Astrocyte of the cerebellum (primary cell): Measurements from ENCODE around the gene DUOX2.

Experiments used
- DNase-seq: peaks from one replicate; pipeline ENCODE4 v3.0.0-alpha.2; 2011; ENCODE audit warnings: low read depth
- H3K4me3 ChIP-seq: 2 replicates; pipeline ENCODE4 v1.5.1; 2011; ENCODE audit warnings: mild to moderate bottlenecking, low read depth, low read length, moderate library complexity
- CTCF ChIP-seq: IDR thresholded peaks from 2 replicates; pipeline ENCODE4 v1.5.1; 2012; ENCODE audit warnings: low read length, low read depth, moderate library complexity, mild to moderate bottlenecking; ENCODE audit errors: missing control alignments
- in situ Hi-C: cut with HindIII; loops from 2 replicates; pipeline ENCODE4 v1.10.0; 2017; ENCODE audit warnings: low sequenced_read_pairs

DUOX2 gene

GRCh38 chr15:45114076-45114750 is at the start of gene DUOX2, which contains the start of gene DUOXA2:
Gene DUOX2 (minus strand): TSS chr15:45114172. CDS start chr15:45113411, 761 bp downstream.
Gene DUOXA2 (plus strand): TSS chr15:45114326. CDS start chr15:45114606, 280 bp downstream.
- no peak for TF ChIP-seq CTCF
- in situ Hi-C loops, result no loop called here
- H3K4me3 ChIP-seq, result no peak within 1 kb of the TSS
- DNase-seq, result no peak

GRCh38 chr15:45163508-45163856 is 49.5 kb upstream of the DUOX2 start:
- in situ Hi-C loops, result loop anchor here (10.0 kb wide), 1 partner anchor 241 kb away; a partner anchor contains a TSS
- TF ChIP-seq CTCF, result no peak
- H3K4me3 ChIP-seq, result no peak overlapping the region
- DNase-seq, result no peak

GRCh38 chr15:45162771-45163507 is 49.0 kb upstream of the DUOX2 start:
- no peak overlapping the region for H3K4me3 ChIP-seq
- peak; percentile 68 for DNase-seq
- TF ChIP-seq CTCF, result peak; percentile 94
- in situ Hi-C loops, result loop anchor here (10.0 kb wide), 1 partner anchor 242 kb away; a partner anchor contains a TSS

GRCh38 chr15:45161666-45162065 is 47.7 kb upstream of the DUOX2 start:
- in situ Hi-C loops, result loop anchor here (10.0 kb wide), 1 partner anchor 243 kb away; a partner anchor contains a TSS
- DNase-seq, result no peak
- TF ChIP-seq CTCF, result no peak
- H3K4me3 ChIP-seq, result no peak overlapping the region

- peak; percentile 78 for DNase-seq
- in situ Hi-C loops, result no loop called here
- H3K4me3 ChIP-seq, result no peak overlapping the region
- no peak for TF ChIP-seq CTCF
Measured at GRCh38 chr15:45157974-45158373, 44.0 kb upstream of the DUOX2 start.

GRCh38 chr15:45156744-45157455 is 42.9 kb upstream of the DUOX2 start:
- in situ Hi-C loops, result no loop called here
- peak; percentile 4 for DNase-seq
- no peak overlapping the region for H3K4me3 ChIP-seq
- no peak for TF ChIP-seq CTCF
